Gastroesophageal sphincter (tissue), 4 donors: ENCODE measurements around the gene SCN1B. TPM values are rescaled to one million over a fixed set of nuclear protein-coding genes. Genes with fewer than 3 reads are reported as not detected.
A peak's percentile ranks its signal among the peaks of the same experiment; 100 is the strongest.
"Not testable (repeated sequence)": the region's sequence is repeated elsewhere in the genome, so short reads cannot be mapped to it uniquely, and the experiment has no call there.

Experiments used
- ATAC-seq: fragments of 150-250 bp; one replicate; pipeline ENCODE4 v1.9.1; 2016; ENCODE audit warnings: mild to moderate bottlenecking, moderate library complexity
- H3K27ac ChIP-seq, 4 donors: fragments of 200-600 bp; sonication (generic) in 3 of 4; 1 replicate in 3 of 4; 2 replicates in 1 of 4; pipeline ENCODE4 v1.5.1; 2016 to 2019
- H3K27me3 ChIP-seq: fragments of 200-600 bp; sonication (generic); one replicate; pipeline ENCODE4 v1.5.1; 2019
- H3K36me3 ChIP-seq, 2 donors: fragments of 200-600 bp; sonication (generic); one replicate each; pipeline ENCODE4 v1.5.1; 2019; ENCODE audit warnings: control low read depth in 1 of 2
- H3K4me1 ChIP-seq, 3 donors: fragments of 200-600 bp; sonication (generic); 1 replicate in 2 of 3; 2 replicates in 1 of 3; pipeline ENCODE4 v1.5.1; 2016 to 2019; ENCODE audit warnings: control low read depth in 2 of 3
- H3K4me3 ChIP-seq, 2 donors: fragments of 200-600 bp; sonication (generic); one replicate each; pipeline ENCODE4 v1.5.1; 2019; ENCODE audit warnings: mild to moderate bottlenecking in 1 of 2, moderate library complexity in 1 of 2
- H3K9me3 ChIP-seq, 3 donors: fragments of 200-600 bp; sonication (generic); one replicate each; pipeline ENCODE4 v1.5.1; 2017 to 2019; ENCODE audit warnings: control low read depth in 2 of 3
- CTCF ChIP-seq, 4 experiments: fragments of 200-600 bp in 2 of 4; fragments of 450-650 bp in 2 of 4; sonication (generic) in 1 of 4; IDR thresholded peaks; one replicate each; pipeline ENCODE4 v1.5.1; 2017 to 2019; ENCODE audit warnings: antibody characterized with exemption in 4 of 4, mild to moderate bottlenecking in 2 of 4, moderate library complexity in 2 of 4
- EP300 ChIP-seq: sonication (generic); formaldehyde crosslinking; IDR thresholded peaks from one replicate; pipeline ENCODE4 v1.6.1; 2017; ENCODE audit warnings: antibody characterized with exemption, mild to moderate bottlenecking
- POLR2A ChIP-seq, 2 donors: fragments of 450-650 bp; IDR thresholded peaks; one replicate each; pipeline ENCODE4 v1.6.1; 2017; ENCODE audit warnings: antibody characterized with exemption in 2 of 2, mild to moderate bottlenecking in 2 of 2, moderate library complexity in 1 of 2
- POLR2AphosphoS5 ChIP-seq: sonication (generic); formaldehyde crosslinking; IDR thresholded peaks from one replicate; pipeline ENCODE4 v1.6.1; 2017; ENCODE audit warnings: antibody characterized with exemption
- WGBS, 2 donors: methylation state at CpG; one replicate each; pipeline ENCODE4 v1.1.5; 2018; ENCODE audit warnings: low coverage in 1 of 2; 5-methylcytosine and 5-hydroxymethylcytosine counted together
- total RNA-seq, 4 donors: library from RNA; depleted of rRNA; stranded (reverse); fragments of >200 nt; gene quantifications; one replicate each; pipeline ENCODE4 v1.1.0, GENCODE V29; 2016

Gene SCN1B
- total RNA-seq, 4 donors from 2014 or later = 5.3 to 13.2 (median 9.5) TPM

GRCh38 chr19:35006342-35006998 is 23.8 kb upstream of the SCN1B start:
- WGBS, 2 donors = 56 to 84% methylated on average over 8 to 12 of the region's 15 CpGs

DNA sequence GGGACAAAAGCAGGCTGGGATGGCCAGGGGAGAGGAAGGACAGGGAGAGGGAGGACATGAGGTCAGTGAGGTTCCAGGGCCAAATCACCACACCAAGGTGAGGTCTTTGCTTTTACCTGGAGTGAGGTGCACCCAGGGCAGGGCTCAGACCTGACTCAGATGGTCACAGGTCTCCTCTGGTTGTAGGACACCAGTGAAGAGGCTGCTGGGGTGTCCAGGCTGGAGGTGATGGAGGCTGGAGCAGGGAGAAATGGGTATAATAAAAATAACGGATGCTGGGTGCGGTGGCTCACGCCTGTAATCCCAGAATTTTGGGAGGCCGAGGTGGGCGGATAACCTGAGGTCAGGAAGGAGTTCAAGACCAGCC is 23.3 kb upstream of the SCN1B start:
- H3K4me3 ChIP-seq = no peak overlapping the region
- H3K27ac ChIP-seq = peak overlapping the region in 2 of 4 donors; percentile 19 to 33
- no peak for TF ChIP-seq POLR2A (IDR thresholded peaks at IDR 0.05)
- TF ChIP-seq CTCF (IDR thresholded peaks at IDR 0.05) = no peak
- no peak for TF ChIP-seq EP300
- no peak for TF ChIP-seq POLR2AphosphoS5
- no peaks in the 10 kb centered on the region for H3K9me3 ChIP-seq
- H3K27me3 ChIP-seq = no peaks in the 10 kb centered on the region
- no peak for ATAC-seq
- WGBS, 2 donors = 85 to 100% methylated on average over 1 to 5 of the region's 5 CpGs
- H3K4me1 ChIP-seq = peaks cover 0 to 71% (median 14%) of the 10 kb centered on the region in 3 donors
- peaks cover 0 to 61% of the 10 kb centered on the region in 2 donors for H3K36me3 ChIP-seq

More at GRCh38 chr19:35006342-35006998, 23.8 kb upstream of the SCN1B start:
- TF ChIP-seq EP300 (no peak), POLR2A (IDR thresholded peaks at IDR 0.05) (no peak), POLR2AphosphoS5 (peak; percentile 6), CTCF (IDR thresholded peaks at IDR 0.05) (no peak)
- Histone ChIP-seq H3K27ac (peak overlapping the region in 2 of 4 donors; percentile 19 to 33), H3K4me1 (peaks cover 0 to 71% (median 18%) of the 10 kb centered on the region in 3 donors), H3K27me3 (no peaks in the 10 kb centered on the region), H3K36me3 (peaks cover 0 to 57% of the 10 kb centered on the region in 2 donors), H3K4me3 (no peak overlapping the region), H3K9me3 (no peaks in the 10 kb centered on the region)
- ATAC-seq = no peak

DNA sequence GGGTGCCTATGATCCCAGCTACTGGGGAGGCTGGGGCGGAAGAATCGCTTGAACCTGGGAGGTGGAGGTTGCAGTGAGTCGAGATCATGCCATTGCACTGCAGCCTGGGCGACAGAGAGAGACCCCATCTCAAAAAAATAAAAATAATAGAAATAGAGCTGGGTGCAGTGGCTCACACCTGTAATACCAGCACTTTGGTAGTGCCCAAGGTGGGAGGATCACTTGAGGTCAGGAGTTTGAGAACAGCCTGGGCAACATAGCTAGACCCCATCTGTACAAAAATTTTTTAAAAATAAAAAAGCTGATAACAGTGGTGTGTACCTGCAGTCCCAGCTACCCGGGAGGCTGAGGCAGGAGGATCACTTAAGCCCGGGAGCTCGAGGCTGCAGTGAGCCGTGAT is 22.8 kb upstream of the SCN1B start:
- not testable (repeated sequence) for H3K9me3 ChIP-seq, H3K4me3 ChIP-seq, ATAC-seq, H3K27me3 ChIP-seq, H3K27ac ChIP-seq
- peaks cover 0 to 62% of the 10 kb centered on the region in 2 donors for H3K36me3 ChIP-seq
- peaks cover 0 to 71% (median 10%) of the 10 kb centered on the region in 3 donors for H3K4me1 ChIP-seq
- 91 to 96% methylated on average over 5 to 8 of the region's 8 CpGs for WGBS, 2 donors

DNA sequence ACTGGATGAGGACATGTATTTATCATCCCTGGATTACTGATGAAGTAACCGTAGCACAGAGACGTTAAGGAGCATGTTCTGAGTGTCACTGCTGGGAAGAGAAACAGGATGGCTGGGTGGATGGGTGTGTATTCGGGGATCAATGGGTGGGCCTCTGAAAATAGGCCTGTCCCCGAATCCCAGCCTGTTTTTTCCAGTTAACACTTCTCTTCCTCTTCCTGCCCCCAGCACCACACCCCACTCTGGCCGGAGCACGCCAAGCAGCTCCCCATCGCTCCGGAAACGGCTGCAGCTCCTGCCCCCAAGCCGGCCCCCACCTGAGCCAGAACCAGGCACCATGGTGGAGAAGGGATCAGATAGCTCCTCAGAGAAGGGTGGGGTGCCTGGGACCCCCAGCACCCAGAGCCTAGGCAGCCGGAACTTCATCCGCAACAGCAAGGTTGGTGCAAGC is 21.4 kb upstream of the SCN1B start:
- ATAC-seq = peak; percentile 40
- peak overlapping the region in 3 of 4 donors; percentile 32 to 57 (median 56) for H3K27ac ChIP-seq
- H3K4me1 ChIP-seq = peaks cover 0 to 71% (median 5%) of the 10 kb centered on the region in 3 donors

More for the DNA sequence above, 21.4 kb upstream of the SCN1B start:
- Histone ChIP-seq H3K36me3 (peaks cover 0 to 63% of the 10 kb centered on the region in 2 donors), H3K4me3 (no peak overlapping the region), H3K27me3 (no peaks in the 10 kb centered on the region), H3K9me3 (no peaks in the 10 kb centered on the region)
- TF ChIP-seq CTCF (IDR thresholded peaks at IDR 0.05) = no peak
- peak; percentile 8 for TF ChIP-seq POLR2AphosphoS5
- WGBS, 2 donors = 51 to 54% methylated on average over 4 to 5 of the region's 12 CpGs
